ENCODE data around the gene RELL1. TPM values are rescaled to one million over a fixed set of nuclear protein-coding genes. Genes with fewer than 3 reads are reported as not detected.

RELL1 gene
- total RNA-seq, 4 donors from 2014 or later, result 44.4 to 83.3 (median 73.6) TPM

- Histone ChIP-seq H3K36me3 (no peaks in the 10 kb centered on the region), H3K27ac (replicated peaks in 1 of 4) (no peak overlapping the region), H3K9me3 (no peaks in the 10 kb centered on the region), H3K27me3 (no peaks in the 10 kb centered on the region), H3K4me1 (no peaks in the 10 kb centered on the region), H3K4me3 (no peak overlapping the region)
- no peak for DNase-seq (ENCODE audit: extremely low spot score)
- 98% methylated on average over 3 of the region's 3 CpGs for WGBS
- TF ChIP-seq POLR2A (IDR thresholded peaks at IDR 0.05; ENCODE audit: low read depth) (no peak), POLR2AphosphoS5 (IDR thresholded peaks at IDR 0.05) (no peak), EP300 (IDR thresholded peaks at IDR 0.05) (no peak), CTCF (IDR thresholded peaks at IDR 0.05) (no peak)
- intact Hi-C loops (cut with DNase I), result no loop called here
These were observed 19.9 kb upstream of the RELL1 start for GRCh38 chr4:37706032-37706431.

- no peak for TF ChIP-seq POLR2A (IDR thresholded peaks at IDR 0.05; ENCODE audit: low read depth)
- no peak for TF ChIP-seq POLR2AphosphoS5 (IDR thresholded peaks at IDR 0.05)
- DNase-seq (ENCODE audit: extremely low spot score), result no peak
- intact Hi-C loops (cut with DNase I), result no loop called here
- H3K9me3 ChIP-seq, result no peaks in the 10 kb centered on the region
- WGBS, result 91% methylated on average over 5 of the region's 5 CpGs
- no peaks in the 10 kb centered on the region for H3K4me1 ChIP-seq
- H3K4me3 ChIP-seq, result no peak overlapping the region
- no peaks in the 10 kb centered on the region for H3K27me3 ChIP-seq
- H3K36me3 ChIP-seq, result no peaks in the 10 kb centered on the region
- H3K27ac ChIP-seq (replicated peaks in 1 of 4), result no peak overlapping the region
These were observed 19.4 kb upstream of the RELL1 start for GRCh38 chr4:37705571-37705970.

- whole genome bisulfite sequencing, result 94% methylated on average over 5 of the region's 5 CpGs
These were observed 13.8 kb upstream of the RELL1 start for GRCh38 chr4:37699868-37700481.

GRCh38 chr4:37697566-37697965 is 11.4 kb upstream of the RELL1 start:
- DNase-seq (ENCODE audit: extremely low spot score), result no peak
- Histone ChIP-seq H3K27ac (replicated peaks in 1 of 4) (no peak overlapping the region), H3K4me3 (no peak overlapping the region), H3K4me1 (no peaks in the 10 kb centered on the region), H3K27me3 (no peaks in the 10 kb centered on the region), H3K36me3 (no peaks in the 10 kb centered on the region), H3K9me3 (no peaks in the 10 kb centered on the region)
- TF ChIP-seq POLR2A (IDR thresholded peaks at IDR 0.05; ENCODE audit: low read depth), result no peak
- TF ChIP-seq POLR2AphosphoS5 (IDR thresholded peaks at IDR 0.05), result no peak
- no peak for TF ChIP-seq EP300 (IDR thresholded peaks at IDR 0.05)
- no peak for TF ChIP-seq CTCF (IDR thresholded peaks at IDR 0.05)
- 93% methylated on average over 3 of the region's 3 CpGs for WGBS
- intact Hi-C loops (cut with DNase I), result no loop called here

More at GRCh38 chr4:37699868-37700481, 13.8 kb upstream of the RELL1 start:
- Histone ChIP-seq H3K9me3 (no peaks in the 10 kb centered on the region), H3K27ac (replicated peaks in 1 of 4) (no peak overlapping the region), H3K27me3 (no peaks in the 10 kb centered on the region), H3K36me3 (no peaks in the 10 kb centered on the region), H3K4me3 (no peak overlapping the region), H3K4me1 (no peaks in the 10 kb centered on the region)
- DNase-seq (ENCODE audit: extremely low spot score), result no peak
- no peak for TF ChIP-seq EP300 (IDR thresholded peaks at IDR 0.05)
- TF ChIP-seq POLR2A (IDR thresholded peaks at IDR 0.05; ENCODE audit: low read depth), result no peak
- TF ChIP-seq CTCF (IDR thresholded peaks at IDR 0.05), result no peak
- no peak for TF ChIP-seq POLR2AphosphoS5 (IDR thresholded peaks at IDR 0.05)
- intact Hi-C loops (cut with DNase I), result no loop called here

- no peak overlapping the region for H3K4me3 ChIP-seq
- no peaks in the 10 kb centered on the region for H3K27me3 ChIP-seq
- WGBS, result 98% methylated on average over 5 of the region's 5 CpGs
- TF ChIP-seq POLR2A (IDR thresholded peaks at IDR 0.05; ENCODE audit: low read depth), result no peak
- TF ChIP-seq POLR2AphosphoS5 (IDR thresholded peaks at IDR 0.05), result no peak
- no peak for TF ChIP-seq CTCF (IDR thresholded peaks at IDR 0.05)
- TF ChIP-seq EP300 (IDR thresholded peaks at IDR 0.05), result no peak
- no peaks in the 10 kb centered on the region for H3K9me3 ChIP-seq
- intact Hi-C loops (cut with DNase I), result no loop called here
- H3K27ac ChIP-seq (replicated peaks in 1 of 4), result no peak overlapping the region
- no peak for DNase-seq (ENCODE audit: extremely low spot score)
- H3K4me1 ChIP-seq, result no peaks in the 10 kb centered on the region
- H3K36me3 ChIP-seq, result no peaks in the 10 kb centered on the region
These were observed 7.4 kb upstream of the RELL1 start for GRCh38 chr4:37693450-37694190.

Measured in esophagus muscularis mucosa (tissue), 4 donors.